Liver (tissue), 3 donors: ENCODE results near the gene CDC27.
"Not testable (repeated sequence)": the region's sequence is repeated elsewhere in the genome, so short reads cannot be mapped to it uniquely, and the experiment has no call there.

Experiments used
- ATF3 ChIP-seq: IDR thresholded peaks from 2 replicates; pipeline ENCODE4 v1.6.1; 2016; ENCODE audit warnings: antibody characterized with exemption
- CTCF ChIP-seq: fragments of 150-350 bp; IDR thresholded peaks from 2 replicates; pipeline ENCODE4 v1.5.1; 2017; ENCODE audit warnings: improper control_type of control experiment, low read depth, low read length; ENCODE audit not compliant: missing input control
- FOXA1 ChIP-seq: IDR thresholded peaks from 2 replicates; pipeline ENCODE4 v1.6.1; 2016; ENCODE audit warnings: antibody characterized with exemption
- GABPA ChIP-seq, 2 donors: IDR thresholded peaks in 1 of 2; conservative IDR thresholded peaks in 1 of 2; 2 replicates each; pipeline ENCODE4 v1.6.1; 2016; ENCODE audit warnings: antibody characterized with exemption in 2 of 2, mild to moderate bottlenecking in 1 of 2, moderate library complexity in 1 of 2
- HNF4G ChIP-seq: IDR thresholded peaks from 2 replicates; pipeline ENCODE4 v1.6.1; 2016; ENCODE audit warnings: antibody characterized with exemption
- JUND ChIP-seq, 2 donors: IDR thresholded peaks; 2 replicates each; pipeline ENCODE4 v1.6.1; 2016; ENCODE audit warnings: antibody characterized with exemption in 2 of 2
- MAX ChIP-seq: IDR thresholded peaks from 2 replicates; pipeline ENCODE4 v1.6.1; 2016; ENCODE audit warnings: antibody characterized with exemption
- RAD21 ChIP-seq, 2 donors: IDR thresholded peaks; 2 replicates each; pipeline ENCODE4 v1.6.1; 2016; ENCODE audit warnings: antibody characterized with exemption in 2 of 2, mild to moderate bottlenecking in 2 of 2
- REST ChIP-seq: IDR thresholded peaks from 2 replicates; pipeline ENCODE4 v1.6.1; 2016; ENCODE audit warnings: antibody characterized with exemption, mild to moderate bottlenecking
- TAF1 ChIP-seq: conservative IDR thresholded peaks from 2 replicates; pipeline ENCODE4 v1.6.1; 2016; ENCODE audit warnings: antibody characterized with exemption, mild to moderate bottlenecking
- YY1 ChIP-seq: IDR thresholded peaks from 2 replicates; pipeline ENCODE4 v1.6.1; 2016; ENCODE audit warnings: antibody characterized with exemption, mild to moderate bottlenecking
- donor health status: healthy.
- donor health status: healthy.

GRCh38 chr17:47180988-47181387 lies 8.1 kb downstream of the CDC27 start:
- not testable (repeated sequence) for TF ChIP-seq HNF4G; MAX; TAF1; REST; CTCF; ATF3; FOXA1; RAD21 (IDR thresholded peaks at IDR 0.05); JUND (IDR thresholded peaks at IDR 0.05); GABPA (IDR thresholded peaks at IDR 0.05 in 1 of 2, conservative IDR thresholded peaks at IDR 0.05 in 1 of 2); YY1
